AG04449 (cell line): ENCODE measurements around the gene CARD11.

Experiments
- CTCF ChIA-PET: fragments of 350-600 bp; formaldehyde crosslinking; extraction: SDS; loops from one replicate; lab custom pipeline; 2021; ENCODE audit warnings: antibody characterized with exemption; lab: Yijun Ruan, JAX
- POLR2A ChIA-PET: fragments of 400-600, 350-600 bp; formaldehyde crosslinking; extraction: SDS; loops from one replicate; lab custom pipeline; 2020; ENCODE audit warnings: antibody characterized with exemption, inconsistent platforms; lab: Yijun Ruan, JAX
- DNase-seq: peaks from one replicate; pipeline ENCODE4 v3.0.0-alpha.2; 2010; ENCODE audit warnings: low read depth, low spot score
- H3K4me3 ChIP-seq: 2 replicates; pipeline ENCODE4 v1.5.1; 2011; ENCODE audit warnings: low read depth, mild to moderate bottlenecking, control low read depth, low read length
- TF ChIP-seq, protein P1 (sequence below): IDR thresholded peaks from one replicate; pipeline ENCODE4 v1.5.1; 2011; ENCODE audit warnings: mild to moderate bottlenecking, moderate library complexity, low read length, control low read depth, inconsistent platforms; ENCODE audit not compliant: insufficient read depth; ENCODE audit errors: missing control alignments

CARD11 gene

GRCh38 chr7:2929321-2930201 lies 114.1 kb downstream of the CARD11 start:
- TF ChIP-seq, protein P1, sequence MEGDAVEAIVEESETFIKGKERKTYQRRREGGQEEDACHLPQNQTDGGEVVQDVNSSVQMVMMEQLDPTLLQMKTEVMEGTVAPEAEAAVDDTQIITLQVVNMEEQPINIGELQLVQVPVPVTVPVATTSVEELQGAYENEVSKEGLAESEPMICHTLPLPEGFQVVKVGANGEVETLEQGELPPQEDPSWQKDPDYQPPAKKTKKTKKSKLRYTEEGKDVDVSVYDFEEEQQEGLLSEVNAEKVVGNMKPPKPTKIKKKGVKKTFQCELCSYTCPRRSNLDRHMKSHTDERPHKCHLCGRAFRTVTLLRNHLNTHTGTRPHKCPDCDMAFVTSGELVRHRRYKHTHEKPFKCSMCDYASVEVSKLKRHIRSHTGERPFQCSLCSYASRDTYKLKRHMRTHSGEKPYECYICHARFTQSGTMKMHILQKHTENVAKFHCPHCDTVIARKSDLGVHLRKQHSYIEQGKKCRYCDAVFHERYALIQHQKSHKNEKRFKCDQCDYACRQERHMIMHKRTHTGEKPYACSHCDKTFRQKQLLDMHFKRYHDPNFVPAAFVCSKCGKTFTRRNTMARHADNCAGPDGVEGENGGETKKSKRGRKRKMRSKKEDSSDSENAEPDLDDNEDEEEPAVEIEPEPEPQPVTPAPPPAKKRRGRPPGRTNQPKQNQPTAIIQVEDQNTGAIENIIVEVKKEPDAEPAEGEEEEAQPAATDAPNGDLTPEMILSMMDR: no peak
- ChIA-PET CTCF (no interaction called here), POLR2A (no interaction called here)
- no peak overlapping the region for H3K4me3 ChIP-seq
- no peak for DNase-seq

DNA sequence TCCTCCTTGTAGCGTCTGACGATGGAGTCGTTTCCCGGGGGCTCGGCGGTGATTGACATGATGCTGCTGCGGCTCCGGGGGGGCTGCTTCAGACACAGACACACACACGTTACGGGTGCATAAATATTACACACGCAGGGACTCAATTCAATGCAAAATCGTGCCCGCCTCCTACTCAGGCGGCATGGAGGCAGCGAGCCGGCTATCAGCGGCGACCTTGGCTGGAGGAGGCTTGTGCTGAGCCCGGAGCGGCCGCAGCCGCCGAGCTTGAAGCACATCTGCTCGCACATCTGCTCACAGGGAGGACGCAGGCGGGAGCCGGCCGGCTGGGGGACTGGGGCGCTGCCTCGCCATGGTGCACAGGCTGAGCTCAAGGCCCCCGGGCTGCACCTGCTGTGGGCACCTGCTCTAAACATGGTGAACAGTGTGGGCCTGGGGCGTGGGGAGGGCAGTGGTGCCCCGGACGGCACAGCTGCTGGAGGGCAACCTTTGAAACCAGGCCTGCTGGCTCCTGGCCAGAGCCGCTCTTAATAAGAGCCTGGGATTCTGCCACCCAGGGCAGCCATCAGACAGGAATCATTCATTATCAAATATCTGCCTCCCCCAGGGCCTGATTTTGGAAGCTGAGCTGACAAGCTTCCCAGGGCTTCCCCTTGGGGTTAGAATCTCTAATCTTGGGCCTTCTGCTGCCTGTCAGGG lies 114.9 kb downstream of the CARD11 start:
- no peak for DNase-seq
- no peak overlapping the region for H3K4me3 ChIP-seq
- TF ChIP-seq, protein P1: no peak
- POLR2A ChIA-PET: no interaction called here
- CTCF ChIA-PET: no interaction called here

DNA sequence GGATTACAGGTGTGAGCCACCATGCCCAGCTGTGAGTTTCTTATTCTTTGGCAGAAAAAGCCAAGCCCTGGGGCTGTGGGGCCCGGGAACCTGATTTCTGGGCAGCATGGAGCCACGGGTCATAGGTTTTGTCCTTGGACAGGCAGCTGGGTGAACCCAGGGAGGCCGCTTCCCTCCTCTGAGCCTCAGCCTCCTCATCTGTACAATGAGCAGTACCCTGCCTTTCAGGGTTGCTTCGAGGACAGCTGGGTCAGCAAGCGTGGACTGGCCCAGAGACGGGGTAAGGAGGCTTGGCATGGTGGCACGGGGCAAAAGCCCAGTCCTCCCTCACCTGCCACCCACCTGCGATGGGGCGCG lies 115.4 kb downstream of the CARD11 start:
- H3K4me3 ChIP-seq: no peak overlapping the region
- DNase-seq: no peak
- POLR2A ChIA-PET: no interaction called here
- CTCF ChIA-PET: no interaction called here
- TF ChIP-seq, protein P1: no peak

DNA sequence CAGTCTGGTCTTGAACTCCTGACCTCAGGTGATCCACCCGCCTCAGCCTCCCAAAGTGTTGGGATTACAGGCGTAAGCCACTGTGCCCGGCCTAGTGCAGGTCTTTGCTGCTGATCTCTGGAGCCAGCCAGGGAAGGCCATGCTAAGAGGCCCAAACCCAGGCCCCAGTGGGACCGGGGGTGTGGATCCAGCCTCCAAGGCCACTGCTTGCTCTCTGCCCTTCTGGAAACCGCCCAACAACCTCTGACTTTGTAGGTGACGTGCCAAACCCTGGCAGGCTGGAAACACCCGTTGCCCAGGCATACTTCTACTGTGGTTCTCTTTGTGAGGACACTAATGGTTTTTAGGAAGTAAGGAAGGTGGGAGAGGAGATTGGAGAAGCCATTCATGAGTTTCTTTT lies 116.1 kb downstream of the CARD11 start:
- no peak for DNase-seq
- POLR2A ChIA-PET: no interaction called here
- TF ChIP-seq, protein P1: no peak
- H3K4me3 ChIP-seq: no peak overlapping the region
- CTCF ChIA-PET: no interaction called here

DNA sequence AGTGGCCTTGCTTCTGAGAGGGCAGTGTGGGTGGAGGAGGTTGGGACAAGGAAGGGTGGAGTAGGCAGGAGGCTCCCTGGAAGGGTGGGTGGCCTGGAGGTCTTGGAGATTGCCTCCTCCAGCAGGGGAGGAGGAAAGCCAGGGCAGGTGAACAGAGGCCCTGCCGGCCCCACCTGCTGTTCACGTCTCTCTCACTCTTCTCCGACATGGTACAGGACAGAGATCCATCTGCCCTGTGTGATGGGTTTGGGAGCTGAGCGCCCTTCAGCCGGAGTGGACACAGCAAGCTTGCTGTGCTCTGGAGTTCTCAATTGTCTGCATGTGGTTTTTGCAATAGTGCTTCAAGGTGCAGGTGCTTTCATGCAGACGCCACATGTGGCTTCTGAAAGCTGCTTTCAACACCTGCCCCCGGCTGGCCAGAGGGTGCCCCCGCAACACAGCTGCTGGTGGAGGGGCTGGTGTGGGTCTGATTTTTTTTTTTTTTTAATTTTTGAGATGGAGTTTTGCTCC lies 116.7 kb downstream of the CARD11 start:
- no peak overlapping the region for H3K4me3 ChIP-seq
- no peak for DNase-seq
- CTCF ChIA-PET: interaction anchor here (1.6 kb wide), 1 partner anchor 39 kb away, joined by 4 read pairs; no protein-coding TSS in a partner anchor
- TF ChIP-seq, protein P1: no peak
- POLR2A ChIA-PET: no interaction called here

GRCh38 chr7:2926120-2926895 lies 117.4 kb downstream of the CARD11 start:
- TF ChIP-seq, protein P1: no peak
- CTCF ChIA-PET: interaction anchor here (1.6 kb wide), 1 partner anchor 38 kb away, joined by 4 read pairs; no protein-coding TSS in a partner anchor
- DNase-seq: no peak
- POLR2A ChIA-PET: no interaction called here
- no peak overlapping the region for H3K4me3 ChIP-seq
